Hepatocyte (in vitro differentiated cells): ENCODE data around the gene COL15A1.

Source experiments
- EZH2phosphoT487 ChIP-seq: fragments of 200-600 bp; sonication (generic); IDR thresholded peaks from one replicate; pipeline ENCODE4 v1.6.1; 2018; ENCODE audit warnings: antibody characterized with exemption, mild to moderate bottlenecking, low read depth, moderate library complexity; ENCODE audit not compliant: unreplicated experiment, severe bottlenecking
- TF ChIP-seq, protein P1 (sequence below): fragments of 200-600 bp; sonication (generic); IDR thresholded peaks from 2 replicates; pipeline ENCODE4 v1.5.1; 2016; ENCODE audit warnings: antibody characterized with exemption, mild to moderate bottlenecking; ENCODE audit not compliant: poor library complexity

DNA sequence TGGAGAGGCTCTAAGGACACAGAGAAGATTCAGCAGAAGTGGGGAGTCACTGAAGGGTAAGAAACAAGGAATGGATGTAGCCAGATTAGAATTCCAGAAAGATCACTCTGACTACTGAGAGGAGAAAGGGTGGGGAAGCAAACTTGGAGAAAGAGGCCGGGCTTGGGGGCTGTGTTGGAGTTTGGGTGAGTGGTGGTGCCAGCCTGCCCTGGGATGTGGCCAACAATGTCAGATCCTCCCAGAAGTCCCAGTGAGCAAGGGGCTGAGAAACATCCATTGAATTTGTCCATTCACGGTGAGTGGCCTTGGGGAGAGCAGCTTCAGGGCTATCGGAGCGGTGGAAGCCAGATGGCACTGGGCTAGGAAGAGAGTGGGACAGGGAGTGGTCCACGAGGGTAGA, 60.4 kb downstream of the COL15A1 start:
- TF ChIP-seq EZH2phosphoT487, result no peak
- TF ChIP-seq, protein P1, sequence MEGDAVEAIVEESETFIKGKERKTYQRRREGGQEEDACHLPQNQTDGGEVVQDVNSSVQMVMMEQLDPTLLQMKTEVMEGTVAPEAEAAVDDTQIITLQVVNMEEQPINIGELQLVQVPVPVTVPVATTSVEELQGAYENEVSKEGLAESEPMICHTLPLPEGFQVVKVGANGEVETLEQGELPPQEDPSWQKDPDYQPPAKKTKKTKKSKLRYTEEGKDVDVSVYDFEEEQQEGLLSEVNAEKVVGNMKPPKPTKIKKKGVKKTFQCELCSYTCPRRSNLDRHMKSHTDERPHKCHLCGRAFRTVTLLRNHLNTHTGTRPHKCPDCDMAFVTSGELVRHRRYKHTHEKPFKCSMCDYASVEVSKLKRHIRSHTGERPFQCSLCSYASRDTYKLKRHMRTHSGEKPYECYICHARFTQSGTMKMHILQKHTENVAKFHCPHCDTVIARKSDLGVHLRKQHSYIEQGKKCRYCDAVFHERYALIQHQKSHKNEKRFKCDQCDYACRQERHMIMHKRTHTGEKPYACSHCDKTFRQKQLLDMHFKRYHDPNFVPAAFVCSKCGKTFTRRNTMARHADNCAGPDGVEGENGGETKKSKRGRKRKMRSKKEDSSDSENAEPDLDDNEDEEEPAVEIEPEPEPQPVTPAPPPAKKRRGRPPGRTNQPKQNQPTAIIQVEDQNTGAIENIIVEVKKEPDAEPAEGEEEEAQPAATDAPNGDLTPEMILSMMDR, result no peak
